DOHH2 (cell line): Measurements from ENCODE around the gene SLCO3A1.

Experiments
- EZH2phosphoT487 ChIP-seq: fragments of 200-600 bp; sonication (generic); IDR thresholded peaks from 2 replicates; pipeline ENCODE4 v1.6.1; 2017; ENCODE audit warnings: borderline replicate concordance, mild to moderate bottlenecking, antibody characterized with exemption, low read length, moderate library complexity, mixed read lengths
- TF ChIP-seq, protein P1 (sequence below): fragments of 200-600 bp; sonication (generic); IDR thresholded peaks from one replicate; pipeline ENCODE4 v1.5.1; 2014; ENCODE audit warnings: antibody characterized with exemption, mild to moderate bottlenecking, low read depth, low read length; ENCODE audit not compliant: poor library complexity, severe bottlenecking

- TF ChIP-seq, protein P1, sequence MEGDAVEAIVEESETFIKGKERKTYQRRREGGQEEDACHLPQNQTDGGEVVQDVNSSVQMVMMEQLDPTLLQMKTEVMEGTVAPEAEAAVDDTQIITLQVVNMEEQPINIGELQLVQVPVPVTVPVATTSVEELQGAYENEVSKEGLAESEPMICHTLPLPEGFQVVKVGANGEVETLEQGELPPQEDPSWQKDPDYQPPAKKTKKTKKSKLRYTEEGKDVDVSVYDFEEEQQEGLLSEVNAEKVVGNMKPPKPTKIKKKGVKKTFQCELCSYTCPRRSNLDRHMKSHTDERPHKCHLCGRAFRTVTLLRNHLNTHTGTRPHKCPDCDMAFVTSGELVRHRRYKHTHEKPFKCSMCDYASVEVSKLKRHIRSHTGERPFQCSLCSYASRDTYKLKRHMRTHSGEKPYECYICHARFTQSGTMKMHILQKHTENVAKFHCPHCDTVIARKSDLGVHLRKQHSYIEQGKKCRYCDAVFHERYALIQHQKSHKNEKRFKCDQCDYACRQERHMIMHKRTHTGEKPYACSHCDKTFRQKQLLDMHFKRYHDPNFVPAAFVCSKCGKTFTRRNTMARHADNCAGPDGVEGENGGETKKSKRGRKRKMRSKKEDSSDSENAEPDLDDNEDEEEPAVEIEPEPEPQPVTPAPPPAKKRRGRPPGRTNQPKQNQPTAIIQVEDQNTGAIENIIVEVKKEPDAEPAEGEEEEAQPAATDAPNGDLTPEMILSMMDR: no peak
- no peak for TF ChIP-seq EZH2phosphoT487
Measured at GRCh38 chr15:92044203-92044909, 190.8 kb downstream of the SLCO3A1 start.
